HG03139 (cell line): ENCODE data around the gene WDR89.
"Not testable (repeated sequence)": the region's sequence is repeated elsewhere in the genome, so short reads cannot be mapped to it uniquely, and the experiment has no call there.

Experiments
- ATAC-seq: cut with Tn5 transposase; IDR thresholded peaks from one replicate; pipeline ENCODE4 v1.9.1; 2021; ENCODE audit not compliant: unreplicated experiment

WDR89 gene

GRCh38 chr14:63641473-63642228 is at the start of gene WDR89:
Gene WDR89 (minus strand): TSS chr14:63641871. CDS start chr14:63599942, 41,929 bp downstream.
- peak; percentile 78 for ATAC-seq

GRCh38 chr14:63689132-63689531 is 47.5 kb upstream of the WDR89 start:
- ATAC-seq, result no peak

GRCh38 chr14:63686926-63687325 is 45.3 kb upstream of the WDR89 start:
- no peak for ATAC-seq

GRCh38 chr14:63685401-63685800 is 43.7 kb upstream of the WDR89 start:
- ATAC-seq, result no peak

GRCh38 chr14:63682727-63683593 is 41.3 kb upstream of the WDR89 start:
- no peak for ATAC-seq

GRCh38 chr14:63678536-63678935 is 36.9 kb upstream of the WDR89 start:
- no peak for ATAC-seq

- ATAC-seq, result no peak
Measured at GRCh38 chr14:63677891-63678379, 36.3 kb upstream of the WDR89 start.

GRCh38 chr14:63676615-63677014 is 34.9 kb upstream of the WDR89 start:
- no peak for ATAC-seq

- no peak for ATAC-seq
Measured at GRCh38 chr14:63673886-63674497, 32.3 kb upstream of the WDR89 start.

GRCh38 chr14:63673255-63673654 is 31.6 kb upstream of the WDR89 start:
- ATAC-seq, result no peak

GRCh38 chr14:63672417-63673180 is 30.9 kb upstream of the WDR89 start:
- peak; percentile 82 for ATAC-seq

- ATAC-seq, result peak; percentile 25
Measured at GRCh38 chr14:63671987-63672386, 30.3 kb upstream of the WDR89 start.

GRCh38 chr14:63670692-63671091 is 29.0 kb upstream of the WDR89 start:
- ATAC-seq, result no peak

- no peak for ATAC-seq
Measured at GRCh38 chr14:63666335-63666734, 24.7 kb upstream of the WDR89 start.

- ATAC-seq, result no peak
Measured at GRCh38 chr14:63663428-63664341, 22.0 kb upstream of the WDR89 start.

GRCh38 chr14:63662776-63663175 is 21.1 kb upstream of the WDR89 start:
- ATAC-seq, result no peak

- not testable (repeated sequence) for ATAC-seq
Measured at GRCh38 chr14:63661881-63662280, 20.2 kb upstream of the WDR89 start.

- ATAC-seq, result no peak
Measured at GRCh38 chr14:63659726-63660125, 18.1 kb upstream of the WDR89 start.

GRCh38 chr14:63656194-63656593 is 14.5 kb upstream of the WDR89 start:
- no peak for ATAC-seq

GRCh38 chr14:63654936-63655335 is 13.3 kb upstream of the WDR89 start:
- ATAC-seq, result no peak
